ENCODE results near the gene RPS23. TPM values are rescaled to one million over a fixed set of nuclear protein-coding genes. Genes with fewer than 3 reads are reported as not detected.

RPS23 gene
- total and polyA plus RNA-seq, 8 donors = 947 to 4,706 (median 2,309) TPM

DNA sequence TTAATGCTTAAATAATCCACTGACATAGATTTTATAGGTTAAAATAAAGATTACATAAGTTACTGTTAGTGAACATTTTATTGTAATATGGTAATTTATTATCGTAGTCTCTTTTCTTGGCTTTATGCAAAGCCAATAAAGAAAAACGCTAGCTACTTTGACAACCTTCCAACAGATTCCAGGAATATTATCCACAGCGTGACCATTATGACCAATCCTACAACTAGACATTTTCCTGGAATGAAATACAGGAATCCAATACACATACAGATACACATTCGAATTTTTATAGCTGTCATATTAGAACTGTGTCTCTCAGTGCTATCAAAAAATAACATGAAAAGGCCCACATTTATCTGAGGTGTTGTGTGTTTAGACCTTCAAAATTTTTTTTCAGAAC, 13.1 kb downstream of the RPS23 start:
- H3K9me3 ChIP-seq = peaks cover 0 to 21% (median 10%) of the 10 kb centered on the region in 4 donors
- peaks cover 0 to 9% (median 4%) of the 10 kb centered on the region in 4 donors for H3K36me3 ChIP-seq
- TF ChIP-seq POLR2A (IDR thresholded peaks at IDR 0.05) (no peak), CTCF (IDR thresholded peaks at IDR 0.05) (no peak), POLR2AphosphoS5 (IDR thresholded peaks at IDR 0.05) (no peak), EP300 (IDR thresholded peaks at IDR 0.05) (no peak)
- H3K27me3 ChIP-seq = no peaks in the 10 kb centered on the region
- no peaks in the 10 kb centered on the region for H3K4me1 ChIP-seq
- WGBS, 5 donors = 57 to 90% (median 78%) methylated on average over 4 of the region's 4 CpGs
- intact Hi-C loops (cut with DNase I; ENCODE audit: low total_unique reads) = no loop called here
- DNase-seq = peak in 1 of 2 donors; percentile 36
- no peak overlapping the region for H3K4me3 ChIP-seq
- H3K27ac ChIP-seq = no peak overlapping the region

DNA sequence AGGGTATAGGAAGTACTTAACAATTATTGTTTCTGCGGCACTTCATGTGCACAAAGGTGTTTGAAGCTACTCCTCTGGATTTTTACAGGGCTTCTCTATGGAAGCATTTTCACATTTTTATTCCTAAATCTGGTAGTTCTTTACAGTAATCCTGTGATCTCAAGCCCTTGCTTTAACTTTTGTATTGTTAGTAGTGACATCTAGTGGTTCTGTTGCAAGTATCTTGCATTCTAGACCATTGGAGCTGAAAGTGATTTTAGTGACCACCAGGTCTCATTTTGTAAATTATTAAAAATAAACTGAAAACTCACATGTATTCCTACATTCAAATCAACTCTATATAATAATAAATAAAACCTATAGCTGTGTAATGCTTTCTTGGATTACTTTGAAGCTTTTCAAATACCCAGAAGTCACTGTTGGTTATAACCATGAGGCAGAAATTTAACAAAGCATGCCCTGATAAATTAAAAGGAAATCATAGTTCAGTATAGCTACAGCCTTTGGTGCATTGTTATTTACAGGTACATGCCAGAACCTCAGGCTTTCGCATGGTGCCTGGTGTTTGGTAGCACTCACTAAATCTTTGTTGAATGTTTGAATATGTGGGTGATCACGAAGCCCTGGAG, 18.9 kb downstream of the RPS23 start:
- H3K4me1 ChIP-seq = peaks cover 0 to 8% (median 0%) of the 10 kb centered on the region in 4 donors
- intact Hi-C loops (cut with DNase I; ENCODE audit: low total_unique reads) = no loop called here
- H3K4me3 ChIP-seq = no peak overlapping the region
- WGBS, 5 donors = 80 to 91% (median 84%) methylated on average over 3 of the region's 3 CpGs
- DNase-seq = peak in 1 of 2 donors; percentile 50
- no peaks in the 10 kb centered on the region for H3K9me3 ChIP-seq
- TF ChIP-seq POLR2AphosphoS5 (IDR thresholded peaks at IDR 0.05) (no peak), POLR2A (IDR thresholded peaks at IDR 0.05) (no peak), EP300 (IDR thresholded peaks at IDR 0.05) (no peak), CTCF (IDR thresholded peaks at IDR 0.05) (no peak)
- H3K27me3 ChIP-seq = no peaks in the 10 kb centered on the region
- no peak overlapping the region for H3K27ac ChIP-seq
- H3K36me3 ChIP-seq = peaks cover 0 to under 1% (median under 1%) of the 10 kb centered on the region in 4 donors

DNA sequence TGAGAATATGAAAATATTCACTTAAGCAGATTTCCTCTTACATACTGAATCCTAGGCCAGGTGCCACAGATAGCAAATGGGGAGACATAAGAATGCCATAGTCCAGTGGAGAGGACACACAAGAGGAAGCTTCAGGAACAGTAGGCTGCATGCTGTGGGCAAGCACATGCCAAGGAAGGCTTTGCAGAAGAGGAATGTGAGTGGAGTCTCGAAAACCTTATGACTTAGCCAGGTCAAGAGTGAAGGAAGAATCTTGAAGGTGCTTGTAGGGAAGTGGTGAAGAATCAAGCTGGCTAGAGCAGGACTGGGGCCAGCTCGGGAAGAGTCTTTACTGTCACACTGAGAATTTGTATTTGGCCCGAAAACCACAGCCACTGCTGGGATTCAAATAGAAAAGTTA, 20.4 kb downstream of the RPS23 start:
- H3K9me3 ChIP-seq = no peaks in the 10 kb centered on the region
- 79 to 92% (median 90%) methylated on average over 3 of the region's 3 CpGs for WGBS, 5 donors
- H3K4me3 ChIP-seq = no peak overlapping the region
- TF ChIP-seq EP300 (IDR thresholded peaks at IDR 0.05) = no peak
- TF ChIP-seq POLR2AphosphoS5 (IDR thresholded peaks at IDR 0.05) = no peak
- TF ChIP-seq CTCF (IDR thresholded peaks at IDR 0.05) = no peak
- H3K4me1 ChIP-seq = peaks cover 0 to 8% (median 0%) of the 10 kb centered on the region in 4 donors
- no peak overlapping the region for H3K27ac ChIP-seq
- H3K36me3 ChIP-seq = peaks cover 0 to 14% (median 7%) of the 10 kb centered on the region in 4 donors
- no peak for DNase-seq
- intact Hi-C loops (cut with DNase I; ENCODE audit: low total_unique reads) = no loop called here
- no peaks in the 10 kb centered on the region for H3K27me3 ChIP-seq

DNA sequence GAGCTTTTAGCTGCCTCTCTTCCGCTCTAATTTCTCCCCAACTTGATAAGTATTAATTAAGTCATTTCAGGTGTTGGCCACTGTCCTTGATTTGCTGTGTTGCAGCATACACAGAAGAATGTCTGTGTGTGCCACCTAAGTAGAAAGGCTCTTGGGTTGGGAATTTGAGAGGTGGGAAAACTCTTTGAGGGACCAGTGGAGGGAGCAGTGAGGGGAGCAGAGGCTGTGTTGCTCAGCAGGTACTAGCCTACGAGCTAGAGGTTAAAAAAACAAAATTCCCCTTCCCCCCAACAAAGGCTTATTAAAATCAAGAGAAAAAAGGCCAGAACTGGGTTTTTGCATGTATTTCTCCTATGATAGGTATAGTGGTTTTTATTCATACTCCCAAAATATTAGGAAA, 20.9 kb downstream of the RPS23 start:
- 80 to 94% (median 89%) methylated on average over 2 of the region's 2 CpGs for WGBS, 5 donors
- H3K4me1 ChIP-seq = peaks cover 0 to 8% (median 0%) of the 10 kb centered on the region in 4 donors
- intact Hi-C loops (cut with DNase I; ENCODE audit: low total_unique reads) = no loop called here
- no peak for TF ChIP-seq EP300 (IDR thresholded peaks at IDR 0.05)
- TF ChIP-seq POLR2AphosphoS5 (IDR thresholded peaks at IDR 0.05) = no peak
- no peak for TF ChIP-seq CTCF (IDR thresholded peaks at IDR 0.05)
- no peak for TF ChIP-seq POLR2A (IDR thresholded peaks at IDR 0.05)
- no peak for DNase-seq
- H3K4me3 ChIP-seq = no peak overlapping the region
- H3K27ac ChIP-seq = no peak overlapping the region
- peaks cover 0 to 14% (median 7%) of the 10 kb centered on the region in 4 donors for H3K36me3 ChIP-seq
- no peaks in the 10 kb centered on the region for H3K27me3 ChIP-seq
- no peaks in the 10 kb centered on the region for H3K9me3 ChIP-seq
